ENCODE results near the gene TMPRSS12.
A peak's percentile ranks its signal among the peaks of the same experiment; 100 is the strongest.
"Not testable (repeated sequence)": the region's sequence is repeated elsewhere in the genome, so short reads cannot be mapped to it uniquely, and the experiment has no call there.

Gene TMPRSS12

GRCh38 chr12:50842637-50843493 lies at the start of gene TMPRSS12:
Gene TMPRSS12, plus strand, starts transcription at chr12:50842926. Its CDS starts 39 bp downstream, at chr12:50842965.
- in situ Hi-C loops (cut with HindIII; ENCODE audit: low sequenced_read_pairs), result no loop called here
- DNase-seq (ENCODE audit: low read depth, low spot score), result no peak
- H3K4me3 ChIP-seq (ENCODE audit: low read depth, low read length), result peak within 1 kb of the TSS; percentile 20
- peak; percentile 14 for TF ChIP-seq CTCF (IDR thresholded peaks at IDR 0.05; ENCODE audit: low read depth, low read length)

DNA sequence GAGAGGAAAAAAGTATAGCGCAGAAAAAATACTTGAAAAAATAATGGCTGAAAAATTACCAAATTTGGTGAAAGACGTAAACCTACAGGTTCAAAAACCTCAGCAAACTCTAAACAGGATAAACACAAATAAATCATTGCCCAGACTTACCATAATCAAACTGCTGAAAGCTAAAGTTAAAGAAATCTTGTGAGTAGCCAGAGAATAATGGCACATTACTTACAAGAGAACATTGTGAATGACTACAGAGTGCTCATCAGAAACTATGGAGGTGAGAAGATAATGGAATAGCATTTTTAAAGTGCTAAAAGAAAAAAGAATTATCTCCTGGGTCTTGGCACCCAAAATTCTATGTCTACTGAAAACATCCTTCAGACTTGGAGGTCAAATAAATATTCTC lies 42.8 kb upstream of the TMPRSS12 start:
- H3K4me3 ChIP-seq (ENCODE audit: low read depth, low read length), result no peak overlapping the region
- in situ Hi-C loops (cut with HindIII; ENCODE audit: low sequenced_read_pairs), result no loop called here
- no peak for TF ChIP-seq CTCF (IDR thresholded peaks at IDR 0.05; ENCODE audit: low read depth, low read length)
- no peak for DNase-seq (ENCODE audit: low read depth, low spot score)

GRCh38 chr12:50803230-50803875 lies 39.4 kb upstream of the TMPRSS12 start:
- DNase-seq (ENCODE audit: low read depth, low spot score), result no peak
- TF ChIP-seq CTCF (IDR thresholded peaks at IDR 0.05; ENCODE audit: low read depth, low read length), result no peak
- no peak overlapping the region for H3K4me3 ChIP-seq (ENCODE audit: low read depth, low read length)
- in situ Hi-C loops (cut with HindIII; ENCODE audit: low sequenced_read_pairs), result no loop called here

DNA sequence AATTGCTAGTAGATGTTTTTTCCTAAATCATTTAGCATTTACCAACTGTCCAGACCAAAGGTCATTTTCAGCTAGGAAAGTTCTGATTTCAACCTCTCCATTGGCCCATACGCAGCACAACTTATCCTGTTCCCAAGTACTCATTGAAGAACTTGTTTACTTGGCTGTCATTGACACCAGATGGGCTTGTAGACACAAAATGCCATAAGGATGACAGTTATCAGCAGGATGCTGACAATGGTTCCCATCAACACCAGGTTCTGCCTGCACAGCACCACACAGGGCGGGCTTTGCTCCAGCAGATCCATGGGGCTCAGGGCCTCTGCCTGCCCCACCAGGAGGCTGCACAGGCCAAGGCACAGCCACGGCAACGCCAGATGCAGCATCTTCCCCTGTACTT lies 36.5 kb upstream of the TMPRSS12 start:
- in situ Hi-C loops (cut with HindIII; ENCODE audit: low sequenced_read_pairs), result no loop called here
- DNase-seq (ENCODE audit: low read depth, low spot score), result no peak
- H3K4me3 ChIP-seq (ENCODE audit: low read depth, low read length), result no peak overlapping the region
- TF ChIP-seq CTCF (IDR thresholded peaks at IDR 0.05; ENCODE audit: low read depth, low read length), result no peak

GRCh38 chr12:50809131-50809530 lies 33.6 kb upstream of the TMPRSS12 start:
- in situ Hi-C loops (cut with HindIII; ENCODE audit: low sequenced_read_pairs); H3K4me3 ChIP-seq (ENCODE audit: low read depth, low read length); DNase-seq (ENCODE audit: low read depth, low spot score): not testable (repeated sequence)

- DNase-seq (ENCODE audit: low read depth, low spot score); H3K4me3 ChIP-seq (ENCODE audit: low read depth, low read length); in situ Hi-C loops (cut with HindIII; ENCODE audit: low sequenced_read_pairs): not testable (repeated sequence)
Observed at GRCh38 chr12:50814921-50815320, 27.8 kb upstream of the TMPRSS12 start.

- no peak for DNase-seq (ENCODE audit: low read depth, low spot score)
Observed at GRCh38 chr12:50820177-50820576, 22.5 kb upstream of the TMPRSS12 start.

More at GRCh38 chr12:50820177-50820576, 22.5 kb upstream of the TMPRSS12 start:
- TF ChIP-seq CTCF (IDR thresholded peaks at IDR 0.05; ENCODE audit: low read depth, low read length), result no peak
- in situ Hi-C loops (cut with HindIII; ENCODE audit: low sequenced_read_pairs), result no loop called here
- no peak overlapping the region for H3K4me3 ChIP-seq (ENCODE audit: low read depth, low read length)
